ENCODE results near the gene ABLIM3. TPM values are rescaled to one million over a fixed set of nuclear protein-coding genes. Genes with fewer than 3 reads are reported as not detected.

The ABLIM3 gene
- total and polyA plus RNA-seq, 2 of the 8 experiments (the other 6 are each of a cell fraction or from before 2014, with no cell fraction given), result 0.36 to 0.56 TPM

GRCh38 chr5:149125386-149125891 is 15.9 kb upstream of the ABLIM3 start:
- Histone ChIP-seq H3K23ac (ENCODE audit: insufficient read length) (no peak overlapping the region), H3K27me3 (replicated peaks in 1 of 4; ENCODE audit: control insufficient read depth in 3 of 4, extremely low read depth in 1 of 4, insufficient read depth in 3 of 4, low read length in 3 of 4) (no peaks in the 10 kb centered on the region), H3K14ac (ENCODE audit: insufficient read length) (no peak overlapping the region), H3K36me3 (ENCODE audit: control insufficient read depth in 2 of 4, insufficient read depth in 4 of 4, low read length in 3 of 4) (no peaks in the 10 kb centered on the region), H2AK5ac (ENCODE audit: low read depth, low read length) (no peak overlapping the region), H3K27ac (ENCODE audit: low read depth, low read length) (no peak overlapping the region), H3K79me1 (ENCODE audit: low read depth, low read length) (no peaks in the 10 kb centered on the region), H3K9me3 (ENCODE audit: insufficient read depth in 2 of 2, low read depth in 1 of 2, low read length in 1 of 2) (peaks cover 3 to 6% of the 10 kb centered on the region in 2 experiments; a peak in 1 of 4 replicates), H3K23me2 (ENCODE audit: low read depth, low read length) (no peaks in the 10 kb centered on the region), H2BK120ac (replicated peaks; ENCODE audit: low read depth, low read length) (no peak overlapping the region), H4K5ac (ENCODE audit: insufficient read length, low read depth, low read length) (no peak overlapping the region), H3K4me3 (ENCODE audit: extremely low read depth in 1 of 4, insufficient read depth in 2 of 4, low read depth in 3 of 4, low read length in 4 of 4) (no peak overlapping the region), H4K91ac (replicated peaks; ENCODE audit: insufficient read length, low read length) (no peak overlapping the region), H4K8ac (ENCODE audit: extremely low read depth, insufficient read depth, low read length) (no peak overlapping the region), H3K9ac (replicated peaks in 1 of 4; ENCODE audit: extremely low read depth in 1 of 4, low read depth in 3 of 4, low read length in 3 of 4) (peak overlapping the region in 1 of 4 experiments; percentile 10; a peak in 1 of 7 replicates), H3K4me2 (ENCODE audit: insufficient read depth in 1 of 2, low read depth in 2 of 2, low read length in 2 of 2) (peak overlapping the region; percentile 35 to 65; a peak in 3 of 4 replicates), H4K20me1 (replicated peaks in 1 of 2; ENCODE audit: control insufficient read depth in 1 of 2, insufficient read depth in 2 of 2, low read length in 2 of 2) (no peaks in the 10 kb centered on the region), H2BK12ac (ENCODE audit: low read depth, low read length) (0 out of 2 replicates have a peak overlapping the region, but pooled peaks have one; percentile 80), H3K4ac (replicated peaks; ENCODE audit: insufficient read length, low read depth, low read length) (no peak overlapping the region), H3K4me1 (replicated peaks in 1 of 4; ENCODE audit: control insufficient read depth in 3 of 4, insufficient read depth in 4 of 4, low read length in 3 of 4) (peaks cover 0 to 9% (median 0%) of the 10 kb centered on the region in 4 experiments; a peak in 3 of 7 replicates), H3K79me2 (ENCODE audit: control insufficient read depth in 1 of 2, insufficient read depth in 2 of 2, low read length in 2 of 2) (no peaks in the 10 kb centered on the region), H2BK20ac (ENCODE audit: low read length) (no peak overlapping the region), H3K56ac (replicated peaks; ENCODE audit: insufficient read length, low read depth, low read length) (no peak overlapping the region), H2AFZ (ENCODE audit: low read length) (peak overlapping the region; percentile 87), H3K18ac (ENCODE audit: extremely low read depth, low read length) (no peak overlapping the region), H2BK5ac (ENCODE audit: low read depth, low read length) (no peak overlapping the region), H2BK15ac (ENCODE audit: low read length) (no peak overlapping the region)
- DNase-seq (ENCODE audit: low read depth in 1 of 2, low spot score in 2 of 2) (peak; percentile 47 to 58), FAIRE-seq (peak; percentile 48)
- ChIA-PET POLR2A (ENCODE audit: partially characterized antibody) (interaction anchor here (0.7 kb wide), 1 partner anchor 210 kb away, joined by 3 read pairs; no protein-coding TSS in a partner anchor), CTCF (ENCODE audit: partially characterized antibody) (interaction anchor here (0.5 to 5.3 kb wide), 39 partner anchors 8 to 519 kb away, joined by 3 to 68 read pairs (median 4); partner anchors contain the start of gene ABLIM3)
- TF ChIP-seq RAD21 (IDR thresholded peaks at IDR 0.05 in 1 of 2, conservative IDR thresholded peaks at IDR 0.05 in 1 of 2; ENCODE audit: low read depth in 2 of 2, low read length in 2 of 2) (peak; percentile 35 to 46), TCF12 (IDR thresholded peaks at IDR 0.05; ENCODE audit: low read depth, low read length) (no peak), RBBP5 (IDR thresholded peaks at IDR 0.05; ENCODE audit: borderline replicate concordance, low read depth, low read length) (peak; percentile 68; the same call in 1 of the 2 replicates), YY1 (IDR thresholded peaks at IDR 0.05; ENCODE audit: low read depth, low read length) (no peak), ASH2L (IDR thresholded peaks at IDR 0.05; ENCODE audit: low read length) (peak; percentile 52), CTCF (IDR thresholded peaks at IDR 0.05; ENCODE audit: control extremely low read depth in 1 of 3, insufficient read depth in 1 of 3, low read depth in 1 of 3, low read length in 3 of 3) (peak; percentile 36 to 63 (median 61))
- WGBS, 2 experiments (ENCODE audit: extremely low coverage in 1 of 2, insufficient coverage in 1 of 2, insufficient read length in 1 of 2, insufficient replicate concordance in 2 of 2, low coverage in 1 of 2, low lambda C conversion rate in 2 of 2, missing lambda C conversion rate in 1 of 2), result 61% methylated on average over 12 of the region's 12 CpGs; no CpG with 5 or more reads in 1 of the 2 experiments
